DOHH2 (cell line): ENCODE data around the gene ASTL.
"Not testable (repeated sequence)": the region's sequence is repeated elsewhere in the genome, so short reads cannot be mapped to it uniquely, and the experiment has no call there.

Experiments
- H3F3A ChIP-seq: fragments of 200-600 bp; sonication (generic), shearing (Covaris generic); 2 replicates; pipeline ENCODE4 v1.6.0; 2016; ENCODE audit warnings: antibody characterized with exemption, mild to moderate bottlenecking; ENCODE audit not compliant: control insufficient read depth, insufficient read depth
- H3K27ac ChIP-seq: fragments of 200-600 bp; sonication (generic); 2 replicates; pipeline ENCODE4 v1.5.1; 2014; ENCODE audit warnings: low read depth, mild to moderate bottlenecking, low read length, moderate library complexity
- H3K27me3 ChIP-seq: fragments of 200-600 bp; sonication (generic); 2 replicates; pipeline ENCODE4 v1.6.1; 2014; ENCODE audit warnings: mild to moderate bottlenecking, low read length, mixed read lengths; ENCODE audit not compliant: control insufficient read depth
- H3K36me3 ChIP-seq: fragments of 200-600 bp; sonication (generic); 2 replicates; pipeline ENCODE4 v1.6.1; 2014; ENCODE audit warnings: mild to moderate bottlenecking, low read length, moderate library complexity, mixed read lengths; ENCODE audit not compliant: control insufficient read depth
- H3K4me1 ChIP-seq: fragments of 200-600 bp; sonication (generic); 2 replicates; pipeline ENCODE4 v1.6.1; 2014; ENCODE audit warnings: mild to moderate bottlenecking, low read length, mixed read lengths; ENCODE audit not compliant: control insufficient read depth
- H3K4me2 ChIP-seq: fragments of 200-600 bp; sonication (generic); 2 replicates; pipeline ENCODE4 v1.6.0; 2014; ENCODE audit warnings: mild to moderate bottlenecking, low read length, moderate library complexity
- H3K4me3 ChIP-seq: fragments of 200-600 bp; sonication (generic); 2 replicates; pipeline ENCODE4 v1.5.1; 2014; ENCODE audit warnings: mild to moderate bottlenecking, low read length, mixed read lengths
- H3K79me2 ChIP-seq: fragments of 200-600 bp; sonication (generic); 2 replicates; pipeline ENCODE4 v1.6.1; 2014; ENCODE audit warnings: mild to moderate bottlenecking, low read length, mixed read lengths; ENCODE audit not compliant: control insufficient read depth
- H3K9me2 ChIP-seq: fragments of 200-600 bp; sonication (generic); replicated peaks from 2 replicates; pipeline ENCODE4 v1.6.1; 2014; ENCODE audit warnings: mild to moderate bottlenecking, low read length, mixed read lengths; ENCODE audit not compliant: control insufficient read depth
- H3K9me3 ChIP-seq: fragments of 200-600 bp; sonication (generic); 2 replicates; pipeline ENCODE4 v1.6.1; 2014; ENCODE audit warnings: antibody characterized with exemption, low read length, mixed read lengths; ENCODE audit not compliant: control insufficient read depth, insufficient read depth
- H4K20me1 ChIP-seq: fragments of 200-600 bp; sonication (generic); 2 replicates; pipeline ENCODE4 v1.6.0; 2014; ENCODE audit warnings: low read depth, mild to moderate bottlenecking, antibody characterized with exemption, low read length, moderate library complexity; ENCODE audit not compliant: control insufficient read depth, insufficient read depth
- EZH2phosphoT487 ChIP-seq: fragments of 200-600 bp; sonication (generic); IDR thresholded peaks from 2 replicates; pipeline ENCODE4 v1.6.1; 2017; ENCODE audit warnings: borderline replicate concordance, mild to moderate bottlenecking, antibody characterized with exemption, low read length, moderate library complexity, mixed read lengths
- TF ChIP-seq, protein P1 (sequence below): fragments of 200-600 bp; sonication (generic); IDR thresholded peaks from one replicate; pipeline ENCODE4 v1.5.1; 2014; ENCODE audit warnings: antibody characterized with exemption, mild to moderate bottlenecking, low read depth, low read length; ENCODE audit not compliant: poor library complexity, severe bottlenecking

The ASTL gene

DNA sequence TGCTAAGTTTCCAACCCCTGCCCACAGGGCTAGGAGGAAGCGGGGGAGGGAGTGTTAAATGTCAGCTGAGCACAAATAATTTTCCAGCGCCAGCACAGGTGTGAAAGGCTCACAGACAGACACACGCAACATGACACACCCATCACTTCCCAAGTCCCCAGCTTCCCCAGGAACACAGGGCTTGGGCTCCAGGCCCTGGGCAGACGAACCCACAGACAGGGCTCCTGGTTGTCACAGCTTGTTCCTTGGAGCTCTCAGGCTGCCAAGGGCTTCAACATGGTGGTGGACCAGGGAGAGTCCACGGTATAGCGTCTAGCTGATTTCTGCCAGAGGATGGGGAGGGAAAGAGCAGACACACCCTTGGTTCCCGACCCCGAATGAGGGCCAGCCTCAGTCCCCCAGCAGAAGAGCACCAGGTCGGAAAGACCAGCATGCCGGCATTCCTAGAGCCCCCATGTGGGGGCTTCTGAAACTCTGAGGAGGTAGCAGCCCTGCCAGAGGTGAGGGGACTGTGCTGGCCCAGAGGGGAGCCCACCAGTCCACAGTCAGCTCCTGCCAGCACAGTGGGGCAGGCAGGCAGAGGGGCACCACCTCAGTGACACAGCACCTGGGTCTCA is 5.0 kb upstream of the ASTL start:
- H3K9me2 ChIP-seq, result no peaks in the 10 kb centered on the region
- H3K4me2 ChIP-seq, result peak overlapping the region; percentile 94
- H3K4me1 ChIP-seq, result peaks cover 52% of the 10 kb centered on the region
- TF ChIP-seq EZH2phosphoT487, result no peak
- TF ChIP-seq, protein P1, sequence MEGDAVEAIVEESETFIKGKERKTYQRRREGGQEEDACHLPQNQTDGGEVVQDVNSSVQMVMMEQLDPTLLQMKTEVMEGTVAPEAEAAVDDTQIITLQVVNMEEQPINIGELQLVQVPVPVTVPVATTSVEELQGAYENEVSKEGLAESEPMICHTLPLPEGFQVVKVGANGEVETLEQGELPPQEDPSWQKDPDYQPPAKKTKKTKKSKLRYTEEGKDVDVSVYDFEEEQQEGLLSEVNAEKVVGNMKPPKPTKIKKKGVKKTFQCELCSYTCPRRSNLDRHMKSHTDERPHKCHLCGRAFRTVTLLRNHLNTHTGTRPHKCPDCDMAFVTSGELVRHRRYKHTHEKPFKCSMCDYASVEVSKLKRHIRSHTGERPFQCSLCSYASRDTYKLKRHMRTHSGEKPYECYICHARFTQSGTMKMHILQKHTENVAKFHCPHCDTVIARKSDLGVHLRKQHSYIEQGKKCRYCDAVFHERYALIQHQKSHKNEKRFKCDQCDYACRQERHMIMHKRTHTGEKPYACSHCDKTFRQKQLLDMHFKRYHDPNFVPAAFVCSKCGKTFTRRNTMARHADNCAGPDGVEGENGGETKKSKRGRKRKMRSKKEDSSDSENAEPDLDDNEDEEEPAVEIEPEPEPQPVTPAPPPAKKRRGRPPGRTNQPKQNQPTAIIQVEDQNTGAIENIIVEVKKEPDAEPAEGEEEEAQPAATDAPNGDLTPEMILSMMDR, result no peak
- H3K27me3 ChIP-seq, result no peaks in the 10 kb centered on the region
- peaks cover 32% of the 10 kb centered on the region for H3K36me3 ChIP-seq
- H3K27ac ChIP-seq, result no peak overlapping the region
- peaks cover 21% of the 10 kb centered on the region for H3F3A ChIP-seq
- no peaks in the 10 kb centered on the region for H3K9me3 ChIP-seq
- H3K4me3 ChIP-seq, result peak overlapping the region; percentile 97
- H3K79me2 ChIP-seq, result peaks cover 29% of the 10 kb centered on the region
- H4K20me1 ChIP-seq, result peaks cover 20% of the 10 kb centered on the region

DNA sequence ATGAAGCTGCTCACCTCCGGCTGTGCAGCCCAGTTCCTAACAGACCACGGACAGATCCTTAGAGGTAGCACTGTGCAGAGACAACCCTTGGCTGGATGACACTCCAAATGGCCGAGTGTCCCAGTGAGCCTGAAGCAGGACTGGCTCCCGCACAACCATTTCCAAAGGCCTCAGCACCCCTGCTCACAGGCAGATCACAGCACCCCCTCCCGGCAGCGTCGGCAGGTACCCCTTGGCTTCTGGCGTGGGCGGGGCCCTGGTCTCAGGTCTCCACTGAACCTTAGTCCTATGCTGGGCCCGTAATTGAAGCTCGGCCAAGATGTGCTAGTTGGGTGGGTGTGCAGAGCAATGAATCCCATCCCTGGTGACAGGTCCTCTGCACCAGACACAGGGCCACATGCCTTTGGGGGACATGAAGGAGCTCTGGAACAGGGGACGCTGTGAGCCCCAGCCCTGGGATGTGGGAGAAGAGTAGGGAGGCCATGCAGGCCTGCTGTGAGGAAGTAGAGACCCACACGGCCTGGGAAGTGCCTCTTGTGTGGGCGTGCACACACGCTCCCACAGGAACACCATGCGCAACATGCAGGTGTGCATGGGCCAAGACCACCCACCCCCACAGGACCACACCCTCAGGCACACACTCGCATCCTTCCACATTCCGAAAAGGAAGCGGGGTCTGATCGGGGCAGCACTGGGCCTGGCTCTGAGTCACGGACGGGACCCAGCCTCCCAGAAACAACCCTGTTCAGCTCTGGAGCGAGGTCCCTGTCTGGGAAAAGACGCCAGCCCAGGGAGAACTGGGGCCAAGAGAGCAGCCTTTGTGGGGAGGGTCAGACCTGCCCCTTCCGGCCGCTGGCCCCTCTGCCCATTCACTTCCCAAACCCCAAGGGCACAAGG is 4.2 kb upstream of the ASTL start:
- Histone ChIP-seq H3K36me3 (peaks cover 32% of the 10 kb centered on the region), H3F3A (peaks cover 21% of the 10 kb centered on the region), H3K4me2 (peak overlapping the region; percentile 94), H3K9me2 (no peaks in the 10 kb centered on the region), H3K9me3 (no peaks in the 10 kb centered on the region), H3K79me2 (peaks cover 29% of the 10 kb centered on the region), H4K20me1 (peaks cover 20% of the 10 kb centered on the region), H3K27ac (no peak overlapping the region), H3K4me3 (peak overlapping the region; percentile 97), H3K27me3 (no peaks in the 10 kb centered on the region), H3K4me1 (peaks cover 43% of the 10 kb centered on the region)
- TF ChIP-seq EZH2phosphoT487, result no peak
- TF ChIP-seq, protein P1, result peak; percentile 56

DNA sequence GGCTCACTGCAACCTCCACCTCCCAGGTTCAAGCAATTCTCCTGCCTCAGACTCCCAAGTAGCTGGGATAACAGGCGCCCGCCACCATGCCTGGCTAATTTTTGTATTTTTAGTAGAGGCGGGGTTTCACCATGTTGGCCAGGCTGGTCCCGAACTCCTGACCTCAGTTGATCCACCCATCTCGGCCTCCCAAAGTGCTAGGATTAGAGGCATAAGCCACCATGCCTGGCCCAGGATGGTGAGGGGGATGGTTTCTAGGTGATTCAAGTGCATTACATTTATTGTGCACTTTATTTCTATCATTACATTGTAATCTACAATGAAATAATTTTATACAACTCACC is 3.3 kb upstream of the ASTL start:
- H3K9me3 ChIP-seq, H3K9me2 ChIP-seq, H3K27ac ChIP-seq, H3K27me3 ChIP-seq, H3K4me3 ChIP-seq, H3K4me2 ChIP-seq: not testable (repeated sequence)
- Histone ChIP-seq H4K20me1 (peaks cover 20% of the 10 kb centered on the region), H3K4me1 (peaks cover 34% of the 10 kb centered on the region), H3K36me3 (peaks cover 32% of the 10 kb centered on the region), H3K79me2 (peaks cover 29% of the 10 kb centered on the region), H3F3A (peaks cover 21% of the 10 kb centered on the region)
